NCI-H460 (cell line): ENCODE results near the gene NOC4L. TPM values are rescaled to one million over a fixed set of nuclear protein-coding genes. Genes with fewer than 3 reads are reported as not detected.
"Not testable (repeated sequence)": the region's sequence is repeated elsewhere in the genome, so short reads cannot be mapped to it uniquely, and the experiment has no call there.

Experiments used
- DNase-seq: peaks from one replicate; pipeline ENCODE4 v3.0.0-alpha.2; 2016; ENCODE audit warnings: low read depth; ENCODE audit errors: extremely low read depth
- total RNA-seq: library from RNA; depleted of rRNA; stranded (reverse); fragments of >200 nt; shearing (Covaris generic); gene quantifications from 2 replicates; pipeline ENCODE4 v1.2.3, GENCODE V29; 2014

The NOC4L gene
- total RNA-seq, 1 experiment from 2014 or later = 26.4 TPM

GRCh38 chr12:132123970-132124765, 20.1 kb upstream of the NOC4L start:
- no peak for DNase-seq

GRCh38 chr12:132124766-132125425, 19.4 kb upstream of the NOC4L start:
- no peak for DNase-seq

GRCh38 chr12:132125736-132126135, 18.5 kb upstream of the NOC4L start:
- no peak for DNase-seq

DNA sequence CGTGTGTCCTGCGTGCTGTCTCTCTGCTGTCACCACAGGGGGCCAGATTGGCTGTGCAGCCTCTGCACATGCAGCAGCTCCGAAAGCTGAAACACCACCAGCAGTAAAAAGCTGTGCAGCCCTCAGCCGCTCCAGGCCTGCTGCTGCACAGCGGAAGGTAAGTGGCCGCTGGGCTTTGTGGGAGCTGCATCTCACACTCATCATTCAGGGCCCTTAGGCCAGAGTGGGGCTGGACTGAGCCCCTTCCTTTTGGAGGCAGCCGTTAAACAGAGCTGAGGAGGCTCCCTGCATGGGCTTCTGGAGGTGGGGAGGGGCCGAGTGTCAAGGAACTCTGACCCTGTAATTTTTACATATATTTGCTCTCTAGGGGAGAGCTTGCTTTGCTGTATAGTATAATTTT, 17.2 kb upstream of the NOC4L start:
- DNase-seq = no peak

DNA sequence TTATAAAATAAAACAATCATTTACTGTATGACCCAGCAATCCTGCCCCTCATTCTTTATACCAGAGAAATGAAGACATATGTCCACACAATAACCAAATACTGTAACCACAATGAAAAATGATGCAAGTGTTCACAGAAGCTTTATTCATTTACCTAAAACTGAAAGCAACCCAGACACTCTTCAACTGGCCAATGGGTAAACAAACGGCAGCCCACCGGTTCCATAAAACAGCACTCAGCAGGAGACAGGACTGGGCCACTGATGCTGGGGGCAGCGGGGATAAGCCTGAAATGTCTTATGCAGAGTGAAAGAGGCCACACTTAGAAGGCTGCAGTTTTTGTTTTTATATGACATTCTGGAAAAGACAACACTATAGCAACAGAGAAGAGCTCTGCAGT, 15.2 kb upstream of the NOC4L start:
- no peak for DNase-seq

GRCh38 chr12:132130690-132131089, 13.6 kb upstream of the NOC4L start:
- no peak for DNase-seq

- no peak for DNase-seq
These were observed 13.0 kb upstream of the NOC4L start for GRCh38 chr12:132131229-132131628.

GRCh38 chr12:132131952-132132351, 12.3 kb upstream of the NOC4L start:
- DNase-seq = no peak

GRCh38 chr12:132132609-132133430, 11.4 kb upstream of the NOC4L start:
- DNase-seq = no peak

GRCh38 chr12:132133952-132134652, 10.2 kb upstream of the NOC4L start:
- DNase-seq = no peak

DNA sequence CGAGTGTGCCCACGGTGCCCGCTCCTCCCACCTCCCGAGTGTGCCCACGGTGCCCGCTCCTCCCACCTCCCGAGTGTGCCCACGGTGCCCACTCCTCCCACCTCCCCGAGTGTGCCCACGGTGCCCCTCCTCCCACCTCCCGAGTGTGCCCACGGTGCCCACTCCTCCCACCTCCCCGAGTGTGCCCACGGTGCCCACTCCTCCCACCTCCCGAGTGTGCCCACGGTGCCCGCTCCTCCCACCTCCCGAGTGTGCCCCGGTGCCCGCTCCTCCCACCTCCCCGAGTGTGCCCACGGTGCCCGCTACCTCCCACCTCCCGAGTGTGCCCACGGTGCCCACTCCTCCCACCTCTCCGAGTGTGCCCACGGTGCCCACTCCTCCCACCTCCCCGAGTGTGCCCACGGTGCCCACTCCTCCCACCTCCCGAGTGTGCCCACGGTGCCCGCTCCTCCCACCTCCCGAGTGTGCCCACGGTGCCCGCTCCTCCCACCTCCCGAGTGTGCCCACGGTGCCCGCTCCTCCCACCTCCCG, 9.5 kb upstream of the NOC4L start:
- DNase-seq = not testable (repeated sequence)

- DNase-seq = not testable (repeated sequence)
These were observed 8.0 kb upstream of the NOC4L start for GRCh38 chr12:132136226-132136625.

DNA sequence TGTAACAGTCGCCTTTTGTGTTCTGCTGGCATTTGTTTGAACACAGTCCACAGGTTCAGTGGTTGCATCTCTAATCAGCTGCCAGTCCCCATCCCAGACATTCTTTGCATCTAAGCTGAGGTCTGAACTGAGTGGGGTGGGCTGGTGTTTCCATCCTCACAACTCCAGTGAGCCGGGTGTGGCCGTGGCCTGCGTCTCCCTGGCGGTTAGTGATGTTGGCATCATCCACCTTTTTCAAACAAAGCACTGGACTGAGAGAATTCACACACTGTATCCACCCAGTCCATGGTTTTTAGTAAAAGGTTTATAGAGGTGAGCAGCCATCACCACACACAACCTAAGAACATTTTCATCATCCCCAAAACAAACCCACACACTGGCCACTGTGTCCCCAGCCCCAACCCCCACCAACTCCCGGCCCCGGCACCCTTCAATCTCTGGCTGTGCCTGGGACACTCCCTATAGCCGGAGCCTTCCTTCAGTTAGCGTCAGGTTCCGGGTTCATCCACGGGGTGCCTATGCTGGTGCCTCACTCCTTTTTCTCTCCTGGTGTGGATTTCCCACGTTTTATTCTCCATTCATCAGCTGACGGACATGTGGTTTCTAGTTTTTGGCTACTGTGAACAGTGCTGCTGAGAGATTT, 6.7 kb upstream of the NOC4L start:
- DNase-seq = no peak

DNA sequence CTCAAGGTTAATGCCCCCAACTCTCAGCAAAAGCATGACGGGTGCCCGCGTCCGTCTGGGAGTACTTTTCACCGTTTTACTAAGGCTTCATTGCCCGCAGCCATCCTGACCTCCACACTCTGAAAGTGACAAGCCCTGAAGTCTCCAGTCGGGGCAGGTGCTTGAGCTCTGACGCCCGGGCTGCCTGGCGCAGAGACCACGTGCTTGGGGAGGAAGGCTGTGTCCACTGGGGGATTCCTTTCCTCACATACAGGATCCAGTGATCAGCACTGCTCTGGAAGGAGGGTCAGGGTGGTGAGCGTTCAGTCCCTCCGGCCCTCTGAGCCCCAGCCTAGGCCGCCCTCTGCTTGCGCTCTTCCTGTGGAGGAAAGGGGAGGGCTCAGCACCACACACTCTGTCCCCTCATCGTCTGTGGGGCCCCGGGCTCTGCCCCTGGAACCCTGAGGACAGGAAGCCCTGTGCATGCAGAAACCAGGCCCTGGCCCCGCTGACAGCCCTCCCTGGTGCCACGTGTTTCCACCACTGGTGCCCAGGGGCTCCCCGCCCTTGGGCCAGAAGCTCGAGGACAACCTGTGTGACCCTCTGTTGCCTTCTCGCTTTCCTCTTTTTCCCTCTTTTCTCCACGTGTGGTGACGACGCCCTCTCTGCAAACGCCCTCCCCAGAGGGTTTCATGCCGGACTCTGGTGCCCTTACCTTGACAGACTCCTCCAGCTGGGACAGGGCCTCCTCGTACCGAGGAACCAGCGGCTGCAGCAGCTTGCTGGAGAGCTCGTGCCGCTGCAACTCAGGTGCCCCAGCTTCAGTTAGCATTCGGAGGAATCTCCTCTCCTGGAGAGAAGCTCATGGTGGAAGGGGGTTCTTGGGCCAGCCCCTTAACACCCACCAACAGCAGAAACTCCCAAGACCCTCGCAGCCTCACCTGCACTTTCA, 5.1 kb upstream of the NOC4L start:
- no peak for DNase-seq

DNA sequence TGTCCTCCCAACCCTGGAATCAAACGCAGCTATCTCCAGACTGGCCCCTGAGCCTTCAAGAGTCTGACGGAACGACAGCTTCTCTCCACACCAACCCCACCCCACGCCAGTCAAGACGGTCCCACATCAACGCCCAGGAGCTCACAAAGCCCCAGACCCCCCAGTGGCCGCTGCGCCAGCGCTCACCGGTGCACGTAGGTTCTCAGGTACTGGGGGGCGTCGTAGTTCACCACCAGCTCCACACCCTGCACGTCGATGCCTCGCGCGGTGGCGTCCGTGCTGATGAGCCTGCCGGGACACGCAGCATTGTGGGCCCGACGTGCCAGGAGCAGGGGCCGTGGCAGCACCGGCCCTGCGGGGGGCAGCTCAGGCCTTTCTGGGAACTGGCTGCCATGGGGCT, 4.3 kb upstream of the NOC4L start:
- no peak for DNase-seq

- DNase-seq = no peak
These were observed 3.8 kb upstream of the NOC4L start for GRCh38 chr12:132140501-132140900.

DNA sequence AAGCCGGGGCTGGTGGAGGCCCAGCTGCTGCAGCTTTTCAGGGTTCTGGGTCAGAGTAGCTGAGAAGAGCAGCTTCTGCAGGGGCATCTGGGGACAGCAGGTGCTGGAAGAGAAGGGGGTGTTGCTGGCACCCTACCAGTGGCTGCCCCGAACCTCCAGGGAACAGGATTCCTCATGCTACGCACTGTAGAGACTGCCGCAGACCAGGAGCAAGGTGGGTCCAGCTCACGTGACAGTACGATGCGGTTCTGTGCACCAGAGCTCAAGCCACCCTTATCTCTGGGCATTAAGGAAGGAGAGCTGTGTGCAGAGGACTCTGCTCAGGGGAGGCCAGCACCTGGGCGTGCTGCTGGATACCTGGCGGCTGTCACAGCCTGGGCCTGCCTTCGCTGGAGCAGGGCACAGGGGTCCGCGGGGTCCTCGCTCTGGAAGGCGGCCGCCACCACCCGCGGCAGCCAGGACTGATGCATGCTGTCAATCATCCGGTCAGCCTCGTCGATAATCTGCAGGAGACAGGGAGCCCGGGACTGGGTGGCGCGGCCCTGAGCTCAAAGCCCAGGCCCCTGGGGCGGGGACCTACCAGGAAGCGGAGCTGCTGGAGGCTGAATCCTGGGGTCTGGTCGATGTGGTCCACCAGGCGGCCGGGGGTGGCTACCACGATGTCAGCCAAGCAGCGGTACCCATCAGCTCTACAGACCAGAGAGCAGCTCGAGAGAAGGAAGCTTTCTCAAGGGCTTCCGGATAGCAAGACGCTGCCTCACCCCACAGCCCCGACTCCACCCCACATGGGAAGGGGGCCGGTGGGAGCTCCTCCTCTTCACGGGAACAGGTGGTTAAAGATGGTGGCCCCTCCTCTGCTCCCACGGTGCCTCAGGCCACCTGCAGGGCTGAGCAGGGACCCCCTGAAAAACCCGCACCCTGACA, 3.1 kb upstream of the NOC4L start:
- DNase-seq = no peak
